HepG2 (cell line): ENCODE measurements around the gene TBX6. TPM values are rescaled to one million over a fixed set of nuclear protein-coding genes. Genes with fewer than 3 reads are reported as not detected.

Experiments
- CSRNP2 ChIP-seq: sonication (generic); formaldehyde crosslinking; conservative IDR thresholded peaks from 2 replicates; pipeline ENCODE4 v1.8.0; 2022; ENCODE audit warnings: low read depth, missing genetic modification reagents
- DZIP1 ChIP-seq: sonication (generic); formaldehyde crosslinking; IDR thresholded peaks from 2 replicates; pipeline ENCODE4 v1.5.0; 2020; ENCODE audit warnings: mild to moderate bottlenecking, missing genetic modification reagents
- EZH2 ChIP-seq: conservative IDR thresholded peaks from 2 replicates; pipeline ENCODE4 v1.6.1; 2012; ENCODE audit warnings: mild to moderate bottlenecking, low read depth, low read length, moderate library complexity
- FOSL2 ChIP-seq: sonication (generic); formaldehyde crosslinking; IDR thresholded peaks from 2 replicates; pipeline ENCODE4 v1.4.0; 2020; ENCODE audit warnings: missing genetic modification reagents
- HINFP ChIP-seq: sonication (generic); formaldehyde crosslinking; IDR thresholded peaks from 2 replicates; pipeline ENCODE4 v1.4.0; 2020; ENCODE audit warnings: low read depth, mild to moderate bottlenecking, missing genetic modification reagents
- KDM3A ChIP-seq: IDR thresholded peaks from 2 replicates; pipeline ENCODE4 v1.6.1; 2018; ENCODE audit warnings: low read depth, missing compliant biosample characterization
- KLF11 ChIP-seq: IDR thresholded peaks from 2 replicates; pipeline ENCODE4 v1.6.1; 2016; ENCODE audit warnings: missing compliant biosample characterization
- POLR2A ChIP-seq, 2 experiments: IDR thresholded peaks; 2 replicates each; pipeline ENCODE4 v1.6.1; 2011; ENCODE audit warnings: low read depth in 2 of 2, low read length in 2 of 2, mild to moderate bottlenecking in 1 of 2, moderate library complexity in 1 of 2; ENCODE audit not compliant: insufficient read depth in 1 of 2
- PTBP1 ChIP-seq: fragments of 200-400 bp; formaldehyde crosslinking; IDR thresholded peaks from 2 replicates; pipeline ENCODE4 v1.6.1; 2018; ENCODE audit warnings: low read length, low read depth; ENCODE audit not compliant: poor library complexity, severe bottlenecking
- SRSF4 ChIP-seq: fragments of 200-400 bp; formaldehyde crosslinking; IDR thresholded peaks from one replicate; pipeline ENCODE4 v1.6.1; 2018; ENCODE audit warnings: mild to moderate bottlenecking, low read depth, low read length, moderate library complexity; ENCODE audit not compliant: poor library complexity, severe bottlenecking
- ZBTB1 ChIP-seq: sonication (generic); formaldehyde crosslinking; IDR thresholded peaks from 2 replicates; pipeline ENCODE4 v1.4.0; 2020; ENCODE audit warnings: missing genetic modification reagents, borderline replicate concordance
- ZBTB8A ChIP-seq: sonication (generic); formaldehyde crosslinking; IDR thresholded peaks from 2 replicates; pipeline ENCODE4 v1.4.0; 2020; ENCODE audit warnings: mild to moderate bottlenecking, low read depth, missing genetic modification reagents, borderline replicate concordance
- ZFP82 ChIP-seq: sonication (generic); formaldehyde crosslinking; IDR thresholded peaks from 2 replicates; pipeline ENCODE4 v1.5.1; 2020; ENCODE audit warnings: mild to moderate bottlenecking, missing genetic modification reagents, borderline replicate concordance
- ZNF589 ChIP-seq: sonication (generic); formaldehyde crosslinking; conservative IDR thresholded peaks from 2 replicates; pipeline ENCODE4 v1.8.0; 2022; ENCODE audit warnings: mild to moderate bottlenecking, moderate library complexity, missing genetic modification reagents
- polyA plus RNA-seq, 8 experiments: library from polyadenylated mRNA; depleted of rRNA in 3 of 8; stranded (reverse) in 7 of 8; unstranded in 1 of 8; fragments of >200 nt; fragmentation: Illumina TruSeq in 4 of 8; extraction: Trizol in 4 of 8; gene quantifications; 2 replicates each; pipeline versions ENCODE4 v1.2.1 to v1.2.3, GENCODE V29; 2011 to 2016; ENCODE audit warnings: low read depth in 4 of 8, missing spikeins in 1 of 8, mixed read lengths in 1 of 8; ENCODE audit not compliant: insufficient read depth in 1 of 8
- total RNA-seq, 5 experiments: library from RNA; depleted of rRNA; stranded (reverse); fragments of >200 nt; fragmentation: Illumina TruSeq; extraction: Trizol; gene quantifications; 2 replicates each; pipeline ENCODE4 v1.2.3, GENCODE V29; 2016; ENCODE audit warnings: low read depth in 1 of 5
- TF ChIP-seq, protein P1 (sequence below): sonication (generic); formaldehyde crosslinking; IDR thresholded peaks from 2 replicates; pipeline ENCODE4 v1.4.0; 2020; ENCODE audit warnings: missing genetic modification reagents
- TF ChIP-seq, protein P2 (sequence below): sonication (generic); formaldehyde crosslinking; IDR thresholded peaks from 2 replicates; pipeline ENCODE4 v1.4.0; 2020; ENCODE audit warnings: missing genetic modification reagents, borderline replicate concordance
- TF ChIP-seq, protein P3 (sequence below): IDR thresholded peaks from 2 replicates; pipeline ENCODE4 v1.6.1; 2012; ENCODE audit warnings: low read length, improper control_type of control experiment

The TBX6 gene
- total and polyA plus RNA-seq, 2 of the 13 experiments (the other 11 are each of a cell fraction or from before 2014, with no cell fraction given): 0.24 to 0.42 TPM

DNA sequence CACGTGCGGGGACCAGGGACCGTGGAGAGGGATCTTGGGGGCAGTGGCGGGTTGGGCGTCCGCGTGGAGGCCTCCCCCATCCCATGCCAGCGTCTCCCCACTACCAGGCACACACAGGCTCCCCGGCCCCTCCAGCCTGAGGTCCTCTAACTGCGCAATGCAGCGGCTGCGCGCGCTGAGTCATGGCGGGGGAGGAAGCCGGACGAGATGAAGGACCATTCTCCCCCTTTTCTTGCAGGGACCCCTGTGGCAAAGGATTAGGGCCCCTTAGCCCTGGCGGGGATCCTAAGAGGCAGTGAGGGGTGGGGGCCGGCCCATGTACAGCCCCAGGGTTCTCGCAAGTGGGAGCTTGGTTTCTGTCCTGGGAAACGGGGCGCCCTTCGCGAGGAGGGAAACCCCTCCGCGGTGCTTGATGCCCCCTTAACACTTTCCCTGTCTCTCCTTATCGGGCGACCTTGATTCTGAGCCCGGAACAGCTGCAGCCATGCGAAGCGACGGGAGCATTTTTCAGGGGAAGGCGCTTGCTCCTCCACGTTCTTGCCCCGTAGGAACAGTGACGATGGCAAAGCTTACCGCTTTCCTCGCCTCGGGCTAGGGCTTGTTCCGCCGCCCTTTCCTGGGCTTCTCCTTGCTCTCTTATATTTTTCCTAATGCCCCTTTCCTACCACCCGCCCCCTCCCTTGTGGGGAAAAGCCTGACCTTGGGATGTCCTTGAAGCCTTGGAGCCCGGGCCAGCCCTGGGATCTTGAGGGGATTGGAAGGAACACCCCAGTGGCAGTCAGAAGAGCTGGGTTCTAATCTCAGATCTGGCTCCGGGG is 25.6 kb downstream of the TBX6 start (continued):
- TF ChIP-seq, protein P1, sequence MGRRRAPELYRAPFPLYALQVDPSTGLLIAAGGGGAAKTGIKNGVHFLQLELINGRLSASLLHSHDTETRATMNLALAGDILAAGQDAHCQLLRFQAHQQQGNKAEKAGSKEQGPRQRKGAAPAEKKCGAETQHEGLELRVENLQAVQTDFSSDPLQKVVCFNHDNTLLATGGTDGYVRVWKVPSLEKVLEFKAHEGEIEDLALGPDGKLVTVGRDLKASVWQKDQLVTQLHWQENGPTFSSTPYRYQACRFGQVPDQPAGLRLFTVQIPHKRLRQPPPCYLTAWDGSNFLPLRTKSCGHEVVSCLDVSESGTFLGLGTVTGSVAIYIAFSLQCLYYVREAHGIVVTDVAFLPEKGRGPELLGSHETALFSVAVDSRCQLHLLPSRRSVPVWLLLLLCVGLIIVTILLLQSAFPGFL (CRISPR knock-in tag): no peak
- TF ChIP-seq ZBTB1 (CRISPR knock-in tag) (no peak), ZFP82 (no peak), HINFP (no peak), KLF11 (no peak), DZIP1 (CRISPR knock-in tag) (no peak), PTBP1 (no peak), POLR2A (IDR thresholded peaks at IDR 0.05; ENCODE audit: insufficient read depth in 1 of 2, low read depth in 2 of 2, low read length in 2 of 2) (no peak), CSRNP2 (no peak), EZH2 (no peak), ZBTB8A (CRISPR knock-in tag) (no peak), FOSL2 (CRISPR knock-in tag) (no peak; the same call in none of the 2 replicates), KDM3A (CRISPR knock-in tag) (0 out of 2 replicates have a peak, but pooled peaks have one; percentile 1), ZNF589 (peak; percentile 50), SRSF4 (no peak)
- TF ChIP-seq, protein P2, sequence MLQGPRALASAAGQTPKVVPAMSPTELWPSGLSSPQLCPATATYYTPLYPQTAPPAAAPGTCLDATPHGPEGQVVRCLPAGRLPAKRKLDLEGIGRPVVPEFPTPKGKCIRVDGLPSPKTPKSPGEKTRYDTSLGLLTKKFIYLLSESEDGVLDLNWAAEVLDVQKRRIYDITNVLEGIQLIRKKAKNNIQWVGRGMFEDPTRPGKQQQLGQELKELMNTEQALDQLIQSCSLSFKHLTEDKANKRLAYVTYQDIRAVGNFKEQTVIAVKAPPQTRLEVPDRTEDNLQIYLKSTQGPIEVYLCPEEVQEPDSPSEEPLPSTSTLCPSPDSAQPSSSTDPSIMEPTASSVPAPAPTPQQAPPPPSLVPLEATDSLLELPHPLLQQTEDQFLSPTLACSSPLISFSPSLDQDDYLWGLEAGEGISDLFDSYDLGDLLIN (CRISPR knock-in tag): no peak
- TF ChIP-seq, protein P3, sequence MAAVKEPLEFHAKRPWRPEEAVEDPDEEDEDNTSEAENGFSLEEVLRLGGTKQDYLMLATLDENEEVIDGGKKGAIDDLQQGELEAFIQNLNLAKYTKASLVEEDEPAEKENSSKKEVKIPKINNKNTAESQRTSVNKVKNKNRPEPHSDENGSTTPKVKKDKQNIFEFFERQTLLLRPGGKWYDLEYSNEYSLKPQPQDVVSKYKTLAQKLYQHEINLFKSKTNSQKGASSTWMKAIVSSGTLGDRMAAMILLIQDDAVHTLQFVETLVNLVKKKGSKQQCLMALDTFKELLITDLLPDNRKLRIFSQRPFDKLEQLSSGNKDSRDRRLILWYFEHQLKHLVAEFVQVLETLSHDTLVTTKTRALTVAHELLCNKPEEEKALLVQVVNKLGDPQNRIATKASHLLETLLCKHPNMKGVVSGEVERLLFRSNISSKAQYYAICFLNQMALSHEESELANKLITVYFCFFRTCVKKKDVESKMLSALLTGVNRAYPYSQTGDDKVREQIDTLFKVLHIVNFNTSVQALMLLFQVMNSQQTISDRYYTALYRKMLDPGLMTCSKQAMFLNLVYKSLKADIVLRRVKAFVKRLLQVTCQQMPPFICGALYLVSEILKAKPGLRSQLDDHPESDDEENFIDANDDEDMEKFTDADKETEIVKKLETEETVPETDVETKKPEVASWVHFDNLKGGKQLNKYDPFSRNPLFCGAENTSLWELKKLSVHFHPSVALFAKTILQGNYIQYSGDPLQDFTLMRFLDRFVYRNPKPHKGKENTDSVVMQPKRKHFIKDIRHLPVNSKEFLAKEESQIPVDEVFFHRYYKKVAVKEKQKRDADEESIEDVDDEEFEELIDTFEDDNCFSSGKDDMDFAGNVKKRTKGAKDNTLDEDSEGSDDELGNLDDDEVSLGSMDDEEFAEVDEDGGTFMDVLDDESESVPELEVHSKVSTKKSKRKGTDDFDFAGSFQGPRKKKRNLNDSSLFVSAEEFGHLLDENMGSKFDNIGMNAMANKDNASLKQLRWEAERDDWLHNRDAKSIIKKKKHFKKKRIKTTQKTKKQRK: no peak
